Measurements from ENCODE around the gene CLTCL1. TPM values are rescaled to one million over a fixed set of nuclear protein-coding genes. Genes with fewer than 3 reads are reported as not detected.
"Not testable (repeated sequence)": the region's sequence is repeated elsewhere in the genome, so short reads cannot be mapped to it uniquely, and the experiment has no call there.

Gene CLTCL1
- total RNA-seq, 3 donors from 2014 or later (not counting 1 experiment from before 2014, with no cell fraction given): 0.86 to 1.2 (median 1.2) TPM

DNA sequence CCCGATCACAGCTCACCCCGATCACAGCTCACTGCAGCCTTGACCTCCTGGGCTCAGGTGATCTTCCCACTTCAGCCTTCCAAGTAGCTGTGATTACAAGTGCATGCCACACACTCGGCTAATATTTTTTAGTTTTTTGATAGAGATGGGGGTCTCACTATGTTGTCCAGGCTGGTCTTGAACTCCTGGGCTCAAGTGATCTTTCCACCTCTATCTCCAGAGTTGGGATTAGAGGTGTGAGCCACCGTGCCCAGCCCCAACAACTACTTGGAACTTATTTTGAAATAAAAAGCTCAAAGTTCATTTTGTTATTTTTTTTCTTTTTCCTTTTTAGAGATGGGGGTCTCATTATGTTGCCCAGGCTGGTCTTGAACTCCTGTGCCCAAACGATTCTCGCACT is 85.2 kb downstream of the CLTCL1 start:
- H3K4me3 Mint-ChIP-seq: no peak overlapping the region
- DNase-seq (no peak), ATAC-seq (no peak)
- Histone ChIP-seq H3K4me3 (ENCODE audit: low read length) (no peak overlapping the region), H3K36me3 (ENCODE audit: control insufficient read depth, insufficient read depth, low read length) (no peaks in the 10 kb centered on the region), H3K27me3 (ENCODE audit: control insufficient read depth, insufficient read depth, low read length) (no peaks in the 10 kb centered on the region), H3K27ac (ENCODE audit: low read length) (no peak overlapping the region), H3K9me3 (ENCODE audit: control insufficient read depth, insufficient read depth, low read length) (no peaks in the 10 kb centered on the region), H3K4me1 (ENCODE audit: control insufficient read depth, insufficient read depth, low read length) (no peaks in the 10 kb centered on the region)
- no peak for TF ChIP-seq CTCF (IDR thresholded peaks at IDR 0.05)
- 95% methylated on average over 4 of the region's 6 CpGs for WGBS (ENCODE audit: insufficient coverage)
- intact Hi-C loops (cut with micrococcal nuclease): no loop called here
- peaks cover 19 to 23% of the 10 kb centered on the region in 2 donors for H3K27me3 Mint-ChIP-seq (ENCODE audit: low read depth in 2 of 2)
- no peak overlapping the region for H3K27ac Mint-ChIP-seq
- no peaks in the 10 kb centered on the region for H3K9me3 Mint-ChIP-seq
- no peaks in the 10 kb centered on the region for H3K36me3 Mint-ChIP-seq
- H3K4me1 Mint-ChIP-seq: no peaks in the 10 kb centered on the region

GRCh38 chr22:19204640-19205039 is 86.9 kb downstream of the CLTCL1 start:
- no peaks in the 10 kb centered on the region for H3K9me3 ChIP-seq (ENCODE audit: control insufficient read depth, insufficient read depth, low read length)
- H3K36me3 Mint-ChIP-seq: no peaks in the 10 kb centered on the region
- no peak for TF ChIP-seq CTCF (IDR thresholded peaks at IDR 0.05)

GRCh38 chr22:19203834-19204233 is 87.7 kb downstream of the CLTCL1 start:
- TF ChIP-seq CTCF (IDR thresholded peaks at IDR 0.05): no peak
- ATAC-seq: no peak
- Histone ChIP-seq H3K27ac (ENCODE audit: low read length) (no peak overlapping the region), H3K27me3 (ENCODE audit: control insufficient read depth, insufficient read depth, low read length) (no peaks in the 10 kb centered on the region), H3K4me3 (ENCODE audit: low read length) (no peak overlapping the region), H3K4me1 (ENCODE audit: control insufficient read depth, insufficient read depth, low read length) (no peaks in the 10 kb centered on the region), H3K9me3 (ENCODE audit: control insufficient read depth, insufficient read depth, low read length) (no peaks in the 10 kb centered on the region), H3K36me3 (ENCODE audit: control insufficient read depth, insufficient read depth, low read length) (no peaks in the 10 kb centered on the region)
- H3K36me3 Mint-ChIP-seq: no peaks in the 10 kb centered on the region
- no peak for DNase-seq
- no peak overlapping the region for H3K27ac Mint-ChIP-seq
- H3K4me1 Mint-ChIP-seq: no peaks in the 10 kb centered on the region
- no peak overlapping the region for H3K4me3 Mint-ChIP-seq
- H3K9me3 Mint-ChIP-seq: no peaks in the 10 kb centered on the region
- WGBS (ENCODE audit: insufficient coverage): 92% methylated on average over 8 of the region's 8 CpGs
- H3K27me3 Mint-ChIP-seq (ENCODE audit: low read depth in 2 of 2): peaks cover 11 to 12% of the 10 kb centered on the region in 2 donors
- intact Hi-C loops (cut with micrococcal nuclease): no loop called here

More at GRCh38 chr22:19204640-19205039, 86.9 kb downstream of the CLTCL1 start:
- no peaks in the 10 kb centered on the region for H3K4me1 ChIP-seq (ENCODE audit: control insufficient read depth, insufficient read depth, low read length)
- Mint-ChIP-seq H3K4me1 (no peaks in the 10 kb centered on the region), H3K27ac (no peak overlapping the region), H3K27me3 (ENCODE audit: low read depth in 2 of 2) (peaks cover 14 to 20% of the 10 kb centered on the region in 2 donors), H3K9me3 (no peaks in the 10 kb centered on the region), H3K4me3 (no peak overlapping the region)
- H3K36me3 ChIP-seq (ENCODE audit: control insufficient read depth, insufficient read depth, low read length): no peaks in the 10 kb centered on the region
- no peaks in the 10 kb centered on the region for H3K27me3 ChIP-seq (ENCODE audit: control insufficient read depth, insufficient read depth, low read length)
- intact Hi-C loops (cut with micrococcal nuclease): no loop called here
- WGBS (ENCODE audit: insufficient coverage): 91% methylated on average over 3 of the region's 4 CpGs
- ATAC-seq (no peak), DNase-seq (no peak)
- no peak overlapping the region for H3K27ac ChIP-seq (ENCODE audit: low read length)
- no peak overlapping the region for H3K4me3 ChIP-seq (ENCODE audit: low read length)

DNA sequence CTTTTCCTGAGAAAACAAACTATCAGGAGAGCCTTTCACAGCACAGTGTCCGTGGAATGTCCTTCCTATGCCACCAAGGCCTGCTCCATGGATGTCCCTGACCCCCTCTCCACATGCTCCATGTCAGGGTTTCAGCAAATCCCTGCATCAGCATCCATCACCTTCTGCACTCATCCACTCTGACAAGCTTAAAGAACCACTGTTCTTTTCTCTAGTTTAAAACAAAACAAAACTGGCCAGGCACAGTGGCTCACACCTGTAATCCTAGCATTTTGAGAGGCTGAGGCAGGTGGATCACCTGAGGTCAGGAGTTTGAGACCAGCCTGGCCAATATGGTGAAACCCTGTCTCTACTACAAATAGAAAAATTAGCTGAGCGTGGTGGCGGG is 88.7 kb downstream of the CLTCL1 start:
- H3K4me1 ChIP-seq (ENCODE audit: control insufficient read depth, insufficient read depth, low read length); DNase-seq; H3K27me3 ChIP-seq (ENCODE audit: control insufficient read depth, insufficient read depth, low read length); H3K36me3 ChIP-seq (ENCODE audit: control insufficient read depth, insufficient read depth, low read length); H3K27ac ChIP-seq (ENCODE audit: low read length); H3K9me3 ChIP-seq (ENCODE audit: control insufficient read depth, insufficient read depth, low read length); ATAC-seq; intact Hi-C loops (cut with micrococcal nuclease); H3K36me3 Mint-ChIP-seq; H3K27ac Mint-ChIP-seq; H3K4me3 Mint-ChIP-seq; H3K4me3 ChIP-seq (ENCODE audit: low read length); H3K9me3 Mint-ChIP-seq; H3K4me1 Mint-ChIP-seq: not testable (repeated sequence)
- 76% methylated on average over 3 of the region's 3 CpGs for WGBS (ENCODE audit: insufficient coverage)
- peaks cover 10 to 14% of the 10 kb centered on the region in 2 donors for H3K27me3 Mint-ChIP-seq (ENCODE audit: low read depth in 2 of 2)

All from natural killer cell (primary cell).